Activated T-cell treated with anti-CD3 and anti-CD28 coated beads for 24 hours (primary cell): ENCODE results near the gene TMC5.
A peak's percentile ranks its signal among the peaks of the same experiment; 100 is the strongest.

Experiments
- DNase-seq: peaks from one replicate; pipeline ENCODE4 v3.0.0-alpha.2; 2020; ENCODE audit warnings: low read depth

TMC5 gene

DNA sequence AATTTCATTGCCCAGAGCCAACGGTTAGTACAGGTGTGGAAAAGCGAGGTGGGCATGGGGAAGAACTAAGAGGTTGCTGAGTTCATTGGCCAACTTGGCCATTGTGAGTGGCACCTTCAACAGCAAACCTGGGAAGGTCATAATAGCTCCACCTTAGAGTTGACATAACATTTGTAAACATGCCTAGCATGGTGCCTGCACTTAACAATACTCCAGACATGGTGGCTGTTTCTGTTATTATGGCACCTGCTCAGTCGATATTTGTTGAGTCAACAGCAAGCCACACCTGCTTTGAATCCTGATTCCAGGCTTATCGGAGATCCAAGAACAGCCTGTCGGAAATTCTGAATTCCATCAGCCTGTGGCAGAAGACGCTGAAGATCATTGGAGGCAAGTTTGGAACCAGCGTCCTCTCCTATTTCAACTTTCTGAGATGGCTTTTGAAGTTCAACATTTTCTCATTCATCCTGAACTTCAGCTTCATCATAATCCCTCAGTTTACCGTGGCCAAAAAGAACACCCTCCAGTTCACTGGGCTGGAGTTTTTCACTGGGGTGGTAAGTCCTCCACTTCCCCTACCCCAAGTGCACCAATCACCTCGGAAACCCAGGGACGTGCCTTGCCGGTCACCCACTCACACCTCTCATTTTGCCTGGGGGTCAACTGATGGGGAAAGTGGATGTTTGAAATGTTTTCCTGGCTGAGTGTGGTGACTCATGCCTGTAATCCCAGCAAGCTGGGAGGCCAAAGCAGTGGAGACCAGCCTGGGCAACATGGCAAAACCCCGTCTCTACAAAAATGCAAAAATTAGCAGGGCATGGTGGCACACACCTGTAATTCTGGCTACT, 46.0 kb downstream of the TMC5 start:
- no peak for DNase-seq

DNA sequence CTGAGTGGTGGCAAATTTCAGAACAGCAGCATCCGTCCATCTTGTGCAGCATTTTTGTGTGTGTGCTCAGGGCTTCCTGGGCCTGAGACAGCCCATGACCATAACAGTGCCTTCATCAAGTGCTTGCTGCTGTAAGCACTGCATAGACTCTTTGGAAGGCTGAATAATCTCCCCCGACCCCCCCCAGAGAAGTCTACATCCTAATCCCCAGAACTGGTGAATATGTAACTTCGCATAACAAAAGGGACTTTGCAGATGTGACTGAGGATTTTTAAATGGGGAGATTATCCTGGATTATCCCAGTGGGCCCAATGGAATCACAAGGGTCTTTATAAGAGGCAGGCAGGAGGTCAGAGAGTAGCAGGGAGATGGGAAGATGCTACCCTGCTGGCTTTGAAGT, 50.6 kb downstream of the TMC5 start:
- no peak for DNase-seq

DNA sequence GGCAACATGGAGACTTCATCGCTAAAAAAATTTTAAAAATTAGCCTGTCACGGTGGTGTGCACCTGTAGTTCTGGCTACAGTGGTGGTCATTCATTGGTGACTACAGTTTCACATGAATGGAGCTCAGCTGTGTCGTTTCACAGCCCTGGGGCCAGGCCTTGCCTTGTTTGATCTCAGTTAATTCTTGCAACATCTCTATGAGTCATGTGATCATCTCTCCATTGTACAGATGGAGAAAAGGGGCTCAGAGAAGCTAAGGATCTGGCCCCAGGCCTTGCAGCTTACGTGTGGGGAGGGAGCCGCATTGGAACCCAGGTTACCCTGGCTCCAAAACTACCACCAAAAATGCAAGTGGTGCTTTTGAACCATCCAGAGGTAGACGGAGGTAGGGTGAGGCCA, 54.8 kb downstream of the TMC5 start:
- DNase-seq, result no peak

DNA sequence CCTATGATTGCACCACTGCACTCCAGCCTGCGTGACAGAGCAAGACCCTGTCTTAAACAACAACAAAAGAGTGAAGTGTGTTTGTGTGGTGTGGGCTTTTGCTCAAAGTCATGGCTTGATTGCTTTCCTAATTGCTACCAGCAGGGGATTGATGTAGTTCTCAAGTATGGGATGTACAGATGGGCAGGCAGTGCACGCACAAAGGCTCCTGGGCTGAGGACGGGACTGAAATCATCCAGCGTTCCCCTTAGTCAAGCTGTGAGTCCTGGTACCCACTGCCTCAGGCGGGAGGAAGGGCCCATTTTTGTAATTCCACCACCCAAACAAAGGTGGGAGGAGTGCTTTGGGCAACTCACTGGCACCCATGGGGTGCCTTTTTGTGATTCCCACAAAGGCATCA, 56.9 kb downstream of the TMC5 start:
- no peak for DNase-seq

DNA sequence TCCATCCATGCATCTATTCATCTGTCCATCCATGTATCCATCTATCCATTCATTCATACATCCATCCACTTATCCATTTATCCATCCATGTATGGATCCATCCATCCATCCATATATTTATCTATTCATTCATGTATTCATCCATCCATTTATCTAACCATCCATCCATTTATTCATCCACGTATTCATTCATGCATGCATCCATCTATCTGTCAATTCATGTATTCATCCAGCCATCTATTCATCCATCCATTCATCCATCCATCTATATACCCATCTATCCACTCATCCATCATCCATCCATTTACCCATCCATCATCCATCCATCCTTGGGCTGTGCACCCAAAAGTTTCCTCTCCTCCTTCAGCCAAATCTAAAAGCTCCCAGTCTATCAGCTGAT, 60.8 kb downstream of the TMC5 start:
- no peak for DNase-seq

DNA sequence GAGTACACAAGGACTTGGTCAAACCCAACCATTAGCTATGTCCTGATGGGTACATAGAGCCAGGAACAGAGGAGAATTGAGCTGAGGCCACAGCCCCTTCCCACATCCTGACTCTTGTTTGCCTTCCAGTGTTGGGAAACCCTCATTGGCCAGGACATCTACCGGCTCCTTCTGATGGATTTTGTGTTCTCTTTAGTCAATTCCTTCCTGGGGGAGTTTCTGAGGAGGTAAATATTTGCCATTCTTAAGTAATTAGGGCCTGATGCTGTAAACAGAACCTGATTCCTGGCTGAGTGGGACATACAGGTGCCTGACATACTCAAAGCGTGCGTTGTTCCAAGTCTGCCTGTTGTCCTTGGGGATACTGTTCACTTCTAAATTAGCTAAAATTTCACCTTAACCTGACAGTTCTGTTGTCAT, 61.6 kb downstream of the TMC5 start:
- DNase-seq, result no peak

DNA sequence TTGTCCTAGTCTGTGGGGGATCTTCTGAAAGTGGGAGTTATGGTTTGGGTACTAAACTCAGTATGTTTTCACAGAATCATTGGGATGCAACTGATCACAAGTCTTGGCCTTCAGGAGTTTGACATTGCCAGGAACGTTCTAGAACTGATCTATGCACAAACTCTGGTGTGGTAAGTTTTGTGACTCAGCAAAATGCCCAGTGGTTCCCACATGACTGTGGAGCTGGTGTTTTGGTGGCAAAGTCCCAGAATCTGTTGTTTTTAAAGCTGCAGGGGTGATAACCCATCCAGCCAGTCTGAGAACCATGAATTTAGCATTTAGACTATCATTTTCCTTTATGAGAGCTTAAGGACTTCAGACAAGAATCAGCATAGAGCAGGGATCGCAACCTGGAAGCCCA, 63.6 kb downstream of the TMC5 start:
- DNase-seq, result no peak

DNA sequence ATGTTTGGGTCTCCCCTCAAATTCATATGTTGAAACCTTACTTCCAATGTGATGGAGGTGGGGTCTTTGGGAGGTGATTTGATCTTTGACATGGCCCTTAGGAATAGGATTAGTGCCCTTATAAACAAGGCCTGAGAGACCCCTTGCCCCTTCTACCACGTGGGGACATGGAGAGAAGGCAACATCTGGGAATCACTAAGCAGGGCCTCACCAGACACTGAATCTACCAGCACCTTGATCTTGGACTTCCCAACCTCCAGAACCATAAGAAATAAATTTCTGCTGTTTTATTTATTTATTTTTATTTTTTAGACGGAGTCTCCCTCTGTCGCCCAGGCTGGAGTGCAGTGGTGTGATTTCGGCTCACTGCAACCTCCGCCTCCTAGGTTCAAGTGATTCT, 64.1 kb downstream of the TMC5 start:
- DNase-seq, result no peak

DNA sequence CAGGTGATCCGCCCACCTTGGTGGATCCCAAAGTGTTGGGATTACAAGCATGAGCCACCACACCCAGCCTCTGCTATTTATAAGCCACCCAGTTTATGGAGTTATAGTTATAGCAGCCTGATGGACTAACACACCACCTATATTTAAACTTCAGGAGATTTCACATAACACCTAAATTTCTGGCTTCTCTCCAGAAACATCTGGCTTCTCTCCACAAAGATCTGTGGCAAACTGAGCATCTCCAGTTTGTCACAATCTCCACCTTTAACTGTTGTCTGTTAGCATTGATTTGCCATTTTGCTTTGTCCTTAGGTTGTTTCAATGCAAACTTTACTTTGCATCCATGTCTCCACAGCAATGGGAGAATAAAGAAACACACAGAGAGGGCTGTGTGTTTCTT, 64.6 kb downstream of the TMC5 start:
- no peak for DNase-seq

DNA sequence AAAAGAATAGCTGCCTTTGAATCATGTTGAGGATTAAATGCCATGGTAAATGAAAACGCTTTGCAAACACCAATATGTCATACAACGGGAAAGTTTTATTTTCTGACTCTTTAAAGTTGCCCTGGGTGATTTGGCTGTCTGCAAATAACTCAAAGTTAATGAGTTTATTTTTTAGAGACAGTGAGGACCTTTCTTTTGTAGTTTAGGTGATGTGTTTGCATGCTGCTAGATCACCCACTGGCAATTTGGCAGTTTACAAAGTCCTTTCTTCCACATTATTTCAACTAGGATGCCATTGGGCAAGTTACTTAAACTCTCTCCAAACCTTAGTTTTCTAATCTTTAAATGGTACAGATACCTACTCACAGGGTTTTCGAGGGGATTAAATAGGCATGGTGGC, 66.4 kb downstream of the TMC5 start:
- no peak for DNase-seq

DNA sequence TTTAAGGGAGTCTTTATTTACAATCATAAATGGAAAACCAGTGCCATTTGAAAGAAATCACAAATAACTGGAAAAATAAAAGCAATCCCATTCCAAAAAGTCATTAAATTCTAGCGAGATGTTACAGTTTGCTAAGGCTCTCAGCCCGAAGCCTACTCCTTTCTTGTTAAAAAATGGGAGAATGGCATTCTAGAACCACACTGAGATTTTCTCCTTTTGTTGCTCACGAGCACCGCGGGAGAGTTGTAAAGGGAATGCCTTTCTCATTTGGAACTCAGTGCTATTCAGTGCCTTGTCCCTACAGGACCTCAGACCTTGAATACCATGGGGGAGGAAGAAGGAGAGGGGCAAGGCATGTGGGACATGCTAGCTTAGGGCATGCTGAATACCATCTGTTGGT, 67.9 kb downstream of the TMC5 start:
- no peak for DNase-seq

DNA sequence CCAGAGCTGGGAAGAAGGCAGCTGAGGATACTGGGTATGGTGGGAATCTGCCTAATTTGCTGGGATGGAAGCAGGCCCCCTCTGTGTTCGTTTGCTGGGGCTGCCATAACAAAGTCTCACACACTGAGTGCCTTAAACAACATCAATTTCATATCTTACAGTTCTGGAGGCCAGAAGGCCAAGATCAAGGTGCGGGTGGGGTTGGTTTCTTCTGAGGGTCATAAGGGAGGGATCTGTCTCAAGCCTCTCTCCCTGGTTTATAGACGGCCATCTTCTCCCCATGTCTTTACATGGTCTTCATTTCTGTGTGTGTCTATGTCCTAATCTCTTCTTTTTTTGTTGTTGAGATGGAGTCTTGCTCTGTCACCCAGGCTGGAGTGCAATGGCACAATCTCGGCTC, 68.4 kb downstream of the TMC5 start:
- DNase-seq, result no peak

DNA sequence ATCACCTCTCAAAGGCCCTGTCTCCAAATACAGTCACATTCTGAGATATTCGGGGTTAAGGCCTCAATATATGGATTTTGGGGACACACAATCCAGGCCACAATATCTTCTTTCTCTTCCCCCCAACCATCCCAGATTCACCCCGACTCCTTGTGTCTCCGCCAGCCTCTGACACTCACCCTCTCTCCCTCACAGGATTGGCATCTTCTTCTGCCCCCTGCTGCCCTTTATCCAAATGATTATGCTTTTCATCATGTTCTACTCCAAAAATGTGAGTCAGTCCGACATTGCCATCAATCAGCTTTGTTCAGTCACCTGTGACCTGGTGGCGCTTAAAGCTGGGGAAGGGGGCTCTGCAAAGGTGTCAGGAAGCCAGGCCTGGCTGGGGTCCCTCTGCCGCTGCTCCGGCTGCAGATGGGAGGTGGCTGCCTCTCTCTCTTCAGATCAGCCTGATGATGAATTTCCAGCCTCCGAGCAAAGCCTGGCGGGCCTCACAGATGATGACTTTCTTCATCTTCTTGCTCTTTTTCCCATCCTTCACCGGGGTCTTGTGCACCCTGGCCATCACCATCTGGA, 69.2 kb downstream of the TMC5 start:
- no peak for DNase-seq

DNA sequence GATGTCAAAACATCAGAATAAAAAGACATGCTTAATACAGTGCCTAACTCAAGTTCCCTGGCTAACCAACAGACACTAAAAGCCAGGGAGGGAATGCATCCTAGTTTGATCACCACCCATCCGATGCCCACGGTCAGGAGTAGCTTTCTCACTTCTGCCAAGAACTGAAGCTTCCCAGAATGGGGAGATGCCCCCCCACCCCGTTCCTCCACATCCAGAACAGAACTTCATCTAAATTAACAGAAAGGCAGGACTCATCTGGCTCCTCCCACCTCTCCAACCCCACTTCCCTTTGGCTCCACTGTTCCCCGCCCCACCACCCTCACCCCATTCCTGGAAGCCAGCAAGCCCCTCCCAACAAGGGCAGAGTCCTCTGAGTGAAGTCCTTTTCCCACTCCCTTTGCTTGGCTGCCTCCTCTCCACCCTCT, 70.5 kb downstream of the TMC5 start:
- DNase-seq, result no peak

DNA sequence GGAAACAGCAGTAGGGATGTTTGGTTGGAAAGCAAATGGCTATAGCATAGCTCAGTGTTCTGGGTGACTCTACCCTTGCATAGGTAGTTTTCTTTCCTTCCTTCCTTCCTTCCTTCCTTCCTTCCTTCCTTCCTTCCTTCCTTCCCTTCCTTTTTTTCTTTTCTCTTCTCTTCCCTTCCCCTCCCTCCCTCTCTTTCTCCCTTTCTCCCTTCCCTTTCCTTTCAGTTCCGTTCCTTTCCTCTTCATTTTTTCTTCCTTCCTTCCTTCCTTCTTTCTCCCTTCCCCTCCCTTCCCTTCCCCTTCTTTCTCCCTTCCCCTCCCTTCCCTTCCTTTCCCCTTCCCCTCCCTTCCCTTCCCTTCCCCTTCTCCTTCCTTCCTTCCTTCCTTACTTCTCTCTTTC, 72.9 kb downstream of the TMC5 start:
- DNase-seq, result no peak

DNA sequence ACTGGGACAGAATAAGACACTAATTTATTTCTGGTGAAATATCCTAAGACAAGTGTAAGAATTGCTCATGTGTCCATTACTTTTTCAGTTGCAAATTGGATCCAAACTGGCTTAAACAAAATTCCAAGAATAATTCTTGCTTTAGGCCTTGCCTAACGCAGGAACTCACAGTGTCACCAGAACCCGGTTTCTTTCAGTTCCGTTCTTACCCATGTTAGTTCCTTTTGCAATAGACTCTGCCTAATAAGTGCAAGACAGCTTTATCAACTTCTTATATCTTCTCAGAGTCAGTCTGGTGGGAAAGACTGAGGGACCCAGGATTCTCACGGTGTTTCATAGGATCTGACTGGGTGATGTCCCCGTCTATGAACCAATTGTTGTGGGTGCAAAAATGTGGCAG, 79.5 kb downstream of the TMC5 start:
- no peak for DNase-seq

DNA sequence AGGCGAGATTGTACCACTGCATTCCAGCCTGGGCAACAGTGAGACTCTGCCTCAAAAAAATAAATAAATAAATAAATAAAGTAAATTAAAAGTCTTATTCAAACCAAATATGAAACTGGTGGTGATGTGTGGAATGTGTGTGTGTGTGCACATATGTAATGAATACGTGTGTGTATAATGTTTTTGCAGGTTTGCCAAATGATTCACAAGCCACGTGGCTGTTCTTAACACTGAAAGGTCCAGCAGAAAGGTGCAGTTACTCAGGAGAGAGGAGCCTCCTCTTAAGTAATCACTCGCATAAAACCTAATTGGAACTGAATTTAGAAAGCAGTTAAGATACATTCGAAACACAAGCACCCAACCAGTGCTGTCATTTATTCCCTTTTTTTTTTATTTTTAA, 81.3 kb downstream of the TMC5 start:
- DNase-seq, result no peak

DNA sequence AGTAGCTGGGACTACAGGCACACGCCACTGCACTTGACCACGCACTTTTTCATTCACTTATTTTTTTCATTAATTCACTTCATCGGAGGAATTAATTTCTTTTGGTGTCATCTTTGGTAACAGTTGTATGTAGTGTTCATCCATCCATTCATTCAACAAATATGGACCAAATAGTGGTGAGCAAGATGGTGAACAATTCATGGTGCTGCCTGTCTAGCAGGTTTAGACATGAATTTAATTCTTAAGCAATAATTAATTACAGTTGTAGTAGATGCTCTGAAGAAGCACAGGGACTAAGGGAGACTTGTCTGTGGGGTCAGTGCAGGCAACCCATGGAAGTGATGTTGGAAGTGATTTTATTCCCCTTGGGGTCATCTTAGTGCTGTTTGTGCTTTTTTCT, 81.8 kb downstream of the TMC5 start:
- no peak for DNase-seq

DNA sequence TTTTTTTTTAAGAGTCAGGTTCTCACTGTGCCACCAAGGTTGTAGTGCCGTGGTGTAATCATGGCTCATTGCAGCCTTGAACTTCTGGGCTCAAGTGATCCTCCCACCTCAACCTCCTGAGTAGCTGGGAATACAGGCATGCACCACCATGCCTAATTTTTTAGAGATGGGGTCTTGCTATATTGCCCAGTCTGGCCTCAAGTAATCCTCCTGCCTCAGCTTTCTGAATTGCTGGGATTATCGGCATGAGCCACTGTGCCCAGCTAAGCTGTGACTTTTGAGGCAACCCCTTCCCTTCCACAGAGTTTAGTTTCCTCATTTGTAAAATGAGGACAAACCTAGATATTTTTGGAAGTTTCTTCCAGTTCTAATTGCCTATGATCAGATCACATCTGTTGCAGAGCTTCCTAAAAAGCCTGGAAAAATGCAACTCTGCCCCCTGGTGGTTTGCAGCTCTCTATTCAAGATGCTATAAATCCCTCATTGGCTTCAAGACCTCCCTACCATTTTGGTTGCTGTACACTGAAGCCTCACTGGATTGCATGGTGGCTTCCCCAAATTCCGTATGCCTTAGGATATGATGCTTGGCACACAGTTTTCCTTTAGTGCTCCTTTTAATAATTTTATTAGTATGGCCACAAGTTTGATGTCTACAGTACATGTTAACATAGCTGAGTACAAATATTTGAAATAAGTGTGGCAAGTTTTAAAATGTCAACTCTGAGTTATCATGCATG, 84.9 kb downstream of the TMC5 start:
- DNase-seq, result peak; percentile 53

DNA sequence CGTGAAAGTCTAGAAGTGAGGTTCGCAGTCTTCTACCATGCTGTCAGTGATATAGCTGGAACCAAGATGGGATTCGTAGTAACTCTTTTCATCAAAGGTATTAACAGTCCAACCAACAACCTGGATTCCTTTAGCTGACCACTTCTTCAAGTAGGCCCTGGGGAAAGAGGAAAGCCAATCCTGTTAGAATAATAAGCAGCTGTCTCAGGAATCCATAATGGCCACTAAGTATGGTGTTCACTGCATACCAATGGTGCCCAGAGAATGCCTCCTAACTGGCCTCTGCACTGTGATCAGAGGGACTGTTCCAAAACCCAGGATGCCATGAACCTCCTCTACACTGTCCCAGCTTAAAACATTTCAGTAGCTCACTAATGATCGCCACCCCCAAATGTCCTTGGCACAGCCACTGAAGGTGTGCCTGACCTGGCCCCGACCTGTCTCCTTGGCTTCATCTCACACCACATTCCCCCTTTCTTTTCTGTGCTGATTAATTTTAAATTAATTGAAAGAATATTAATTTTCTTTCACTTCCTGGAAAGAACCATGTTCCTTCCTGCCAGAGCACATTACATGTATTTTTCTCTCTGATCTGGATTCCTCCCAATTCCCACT, 85.9 kb downstream of the TMC5 start:
- no peak for DNase-seq

DNA sequence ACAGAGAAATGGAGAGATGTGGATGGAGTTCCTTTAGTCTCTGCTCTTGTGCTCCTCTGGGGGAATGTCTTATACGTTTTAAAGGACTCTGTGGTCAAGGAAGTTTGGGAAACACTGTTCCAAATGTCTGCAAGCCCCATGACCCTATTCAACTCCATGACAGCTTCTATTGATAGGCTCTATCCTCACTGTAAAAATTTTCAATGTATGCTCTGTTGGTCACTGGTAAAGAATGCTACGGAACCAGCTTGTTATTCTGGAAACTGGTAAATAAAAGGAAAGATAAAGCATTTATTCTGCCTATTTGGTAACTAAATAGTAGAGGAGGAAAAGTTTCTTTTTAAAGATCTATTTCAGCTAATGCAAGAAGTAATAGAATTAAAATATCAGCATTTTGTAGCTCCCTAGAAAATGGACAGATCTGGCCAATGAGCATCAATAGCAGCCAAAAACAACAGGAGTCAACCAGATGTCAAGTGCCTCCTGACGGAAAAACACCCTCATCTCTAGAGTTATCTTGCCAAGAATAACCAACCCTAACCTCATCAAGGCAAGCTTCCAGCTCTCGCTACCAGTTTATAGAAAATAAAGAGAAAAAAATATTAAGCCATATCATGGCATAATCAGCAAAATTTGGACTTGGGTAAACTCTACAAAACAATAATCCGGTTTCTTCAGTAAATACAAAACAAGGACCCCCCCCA, 88.1 kb downstream of the TMC5 start:
- DNase-seq, result no peak

DNA sequence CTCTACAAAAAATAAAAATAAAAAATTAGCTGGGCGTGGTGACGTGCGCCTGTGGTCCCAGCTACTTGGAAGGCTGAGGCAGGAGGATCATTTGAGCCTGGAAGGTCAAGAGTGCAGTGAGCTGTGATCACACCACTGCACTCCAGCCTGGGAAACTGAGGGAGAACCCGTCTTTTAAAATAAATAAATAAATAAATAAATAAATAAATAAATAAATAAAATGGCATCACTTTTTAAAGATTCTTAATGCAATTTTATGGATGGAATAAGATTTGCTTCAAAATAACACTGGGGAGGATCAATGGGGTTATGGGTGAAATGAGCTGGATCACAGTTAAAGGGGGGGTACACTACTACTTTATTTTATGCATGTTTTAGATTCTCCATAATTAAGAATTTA, 89.3 kb downstream of the TMC5 start:
- DNase-seq, result no peak
